Panc1 (cell line): ENCODE measurements around the gene CUX1. TPM values are rescaled to one million over a fixed set of nuclear protein-coding genes. Genes with fewer than 3 reads are reported as not detected.

ENCODE experiments used
- ATAC-seq: fragments of 200-7000 bp; cut with Tn5 transposase; 2 replicates; pipeline ENCODE4 v1.9.1; 2020; ENCODE audit warnings: mild to moderate bottlenecking, moderate library complexity
- BruUV-seq: library from RNA; stranded (reverse); fragments of 400-500 nt; replicated peaks from 2 replicates; lab custom pipeline; 2021; lab: Mats Ljungman, UMichigan
- CTCF ChIA-PET: fragments of 300-600 bp; sonication (Branson Sonifier 250); formaldehyde crosslinking; loops from one replicate; lab custom pipeline; 2022; ENCODE audit warnings: antibody characterized with exemption; lab: Charles Lee
- POLR2A ChIA-PET: fragments of 300-600 bp; sonication (Branson Sonifier 250); formaldehyde crosslinking; loops from one replicate; lab custom pipeline; 2022; ENCODE audit warnings: antibody characterized with exemption; lab: Charles Lee
- DNase-seq: peaks from one replicate; pipeline ENCODE4 v3.0.0-alpha.2; 2010; ENCODE audit warnings: low read depth, low spot score
- H3K27ac ChIP-seq: 2 replicates; pipeline ENCODE4 v1.5.1; 2011; ENCODE audit warnings: mild to moderate bottlenecking, low read length, inconsistent platforms
- H3K27me3 ChIP-seq: fragments of 200-500 bp; sonication (Bioruptor generic); 2 replicates; pipeline ENCODE4 v1.6.0; 2014; ENCODE audit warnings: low read length, inconsistent platforms; ENCODE audit not compliant: control insufficient read depth, insufficient read depth
- H3K36me3 ChIP-seq: fragments of 200-500 bp; sonication (Bioruptor generic); 2 replicates; pipeline ENCODE4 v1.5.1; 2014; ENCODE audit warnings: inconsistent platforms, mild to moderate bottlenecking, low read length, moderate library complexity; ENCODE audit not compliant: control insufficient read depth, insufficient read depth
- H3K4me1 ChIP-seq: 2 replicates; pipeline ENCODE4 v1.5.1; 2011; ENCODE audit warnings: inconsistent platforms, mild to moderate bottlenecking, low read length, moderate library complexity; ENCODE audit not compliant: control insufficient read depth, insufficient read depth
- H3K4me3 ChIP-seq, 2 experiments: 2 replicates each; pipeline ENCODE4 v1.5.1; 2011 to 2012; ENCODE audit warnings: low read depth in 2 of 2, low read length in 2 of 2, mild to moderate bottlenecking in 2 of 2, inconsistent platforms in 1 of 2, moderate library complexity in 1 of 2
- H3K9me3 ChIP-seq: fragments of 200-500 bp; sonication (Bioruptor generic); 2 replicates; pipeline ENCODE4 v1.5.1; 2014; ENCODE audit warnings: low read depth, mild to moderate bottlenecking, inconsistent platforms, low read length, moderate library complexity; ENCODE audit not compliant: control insufficient read depth, insufficient read depth
- CTCF ChIP-seq: fragments of 450-650 bp; IDR thresholded peaks from 2 replicates; pipeline ENCODE4 v1.5.1; 2017; ENCODE audit warnings: mild to moderate bottlenecking
- POLR2AphosphoS5 ChIP-seq: IDR thresholded peaks from 2 replicates; pipeline ENCODE4 v1.6.1; 2012; ENCODE audit warnings: mild to moderate bottlenecking, low read depth, low read length, moderate library complexity
- REST ChIP-seq, 2 experiments: IDR thresholded peaks; 2 replicates each; pipeline ENCODE4 v1.6.1; 2011 to 2012; ENCODE audit warnings: low read depth in 2 of 2, control low read depth in 1 of 2, low read length in 1 of 2, mild to moderate bottlenecking in 1 of 2, moderate library complexity in 1 of 2; ENCODE audit not compliant: insufficient read depth in 1 of 2
- SIN3A ChIP-seq: IDR thresholded peaks from 2 replicates; pipeline ENCODE4 v1.6.1; 2012; ENCODE audit warnings: low read depth, mild to moderate bottlenecking, low read length, moderate library complexity, borderline replicate concordance; ENCODE audit not compliant: insufficient read depth
- TCF7L2 ChIP-seq: IDR thresholded peaks from 2 replicates; pipeline ENCODE4 v1.6.1; 2011; ENCODE audit warnings: mild to moderate bottlenecking, low read depth, low read length, inconsistent platforms
- in situ Hi-C: cut with HindIII; loops from 2 replicates; pipeline ENCODE4 v1.10.0; 2016; ENCODE audit warnings: low sequenced_read_pairs, low pct_unique_long_range_greater_than_20kb
- intact Hi-C: fragments of 100-400 bp; cut with micrococcal nuclease; formaldehyde crosslinking; loops from one replicate; pipeline ENCODE4 v1.10.0; 2022; ENCODE audit not compliant: unreplicated experiment
- total RNA-seq: library from RNA; stranded (reverse); gene quantifications from one replicate; pipeline ENCODE4 v1.2.1, GENCODE V29; 2021; ENCODE audit not compliant: unreplicated experiment

Gene CUX1
- total RNA-seq, 1 experiment from 2014 or later, result 50.9 TPM

GRCh38 chr7:101880282-101881054 lies 63.0 kb downstream of the CUX1 start:
- intact Hi-C loops (no loop called here), in situ Hi-C loops (no loop called here)
- no peak overlapping the region; a peak in 1 of 4 replicates for H3K4me3 ChIP-seq
- peak overlapping the region; percentile 77 for H3K27ac ChIP-seq
- ChIA-PET POLR2A (no interaction called here), CTCF (no interaction called here)
- H3K4me1 ChIP-seq, result peaks cover 65% of the 10 kb centered on the region
- H3K9me3 ChIP-seq, result no peaks in the 10 kb centered on the region
- BruUV-seq, result TSS peak; percentile 31
- DNase-seq (no peak), ATAC-seq (no peak)
- H3K27me3 ChIP-seq, result no peaks in the 10 kb centered on the region
- no peaks in the 10 kb centered on the region for H3K36me3 ChIP-seq
- TF ChIP-seq TCF7L2 (no peak), SIN3A (no peak), REST (IDR thresholded peaks at IDR 0.05; ENCODE audit: insufficient read depth in 1 of 2, low read depth in 2 of 2, low read length in 1 of 2) (no peak), CTCF (no peak), POLR2AphosphoS5 (no peak)

- Histone ChIP-seq H3K27me3 (no peaks in the 10 kb centered on the region), H3K9me3 (no peaks in the 10 kb centered on the region), H3K4me1 (peaks cover 65% of the 10 kb centered on the region), H3K36me3 (no peaks in the 10 kb centered on the region), H3K4me3 (no peak overlapping the region), H3K27ac (peak overlapping the region; percentile 89)
- ChIA-PET POLR2A (interaction anchor here (0.6 to 0.7 kb wide), 6 partner anchors 9 to 211 kb away, joined by 3 to 9 read pairs (median 4); no protein-coding TSS in a partner anchor), CTCF (no interaction called here)
- ATAC-seq (peak; percentile 81), DNase-seq (peak; percentile 90)
- TF ChIP-seq REST (IDR thresholded peaks at IDR 0.05; ENCODE audit: insufficient read depth in 1 of 2, low read depth in 2 of 2, low read length in 1 of 2) (no peak), SIN3A (no peak), CTCF (no peak), POLR2AphosphoS5 (no peak), TCF7L2 (no peak)
- intact Hi-C loops, result no loop called here
- in situ Hi-C loops, result no loop called here
- no TSS peak for BruUV-seq
These were observed 64.6 kb downstream of the CUX1 start for GRCh38 chr7:101882005-101882421.
